SK-N-MC (cell line): Measurements from ENCODE around the gene DLGAP1.

Experiments
- EZH2 ChIP-seq: fragments of 200-600 bp; sonication (generic); IDR thresholded peaks from one replicate; pipeline ENCODE4 v1.6.1; 2017; ENCODE audit warnings: antibody characterized with exemption
- FOXP2 ChIP-seq: optimal IDR thresholded peaks from 2 replicates; pipeline ENCODE3; 2011; ENCODE audit warnings: mild to moderate bottlenecking, moderate library complexity; ENCODE audit not compliant: insufficient read depth; ENCODE audit errors: extremely low read length, control extremely low read depth
- POLR2AphosphoS5 ChIP-seq: IDR thresholded peaks from 2 replicates; pipeline ENCODE4 v1.6.1; 2012; ENCODE audit warnings: mild to moderate bottlenecking, low read depth, low read length, borderline replicate concordance

GRCh38 chr18:3597409-3598357 lies 857.4 kb downstream of the DLGAP1 start:
- TF ChIP-seq EZH2: no peak
- no peak for TF ChIP-seq POLR2AphosphoS5
- TF ChIP-seq FOXP2: no peak
